ENCODE results near the gene CCDC24. TPM values are rescaled to one million over a fixed set of nuclear protein-coding genes. Genes with fewer than 3 reads are reported as not detected.

CCDC24 gene
- total RNA-seq, 2 donors from 2014 or later: 14.3 to 23.7 TPM

DNA sequence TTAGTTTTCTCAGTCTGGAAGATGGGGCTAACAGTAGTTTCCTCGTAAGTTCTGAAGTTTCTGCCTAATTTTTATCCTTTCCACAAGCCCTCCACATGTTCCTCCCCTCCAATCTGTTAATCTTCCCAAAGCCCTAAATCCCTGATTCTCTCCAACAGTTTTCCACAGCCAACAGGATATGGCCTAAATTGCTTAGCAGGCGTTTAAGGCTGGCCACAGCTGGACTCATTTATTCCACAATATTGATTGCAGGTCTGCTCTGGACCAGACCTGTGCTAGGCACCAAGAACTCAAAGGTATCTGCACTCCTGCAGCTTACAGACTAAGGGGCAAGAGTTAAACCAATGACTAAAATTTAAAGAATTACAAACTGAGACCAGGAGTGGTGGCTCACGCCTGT is 35.9 kb downstream of the CCDC24 start:
- Histone ChIP-seq H3K27me3 (replicated peaks; ENCODE audit: insufficient read depth) (no peaks in the 10 kb centered on the region), H3K4me1 (replicated peaks) (no peaks in the 10 kb centered on the region), H3K4me3 (no peak overlapping the region), H3K27ac (no peak overlapping the region), H3K9me3 (no peaks in the 10 kb centered on the region), H3K36me3 (no peaks in the 10 kb centered on the region)
- TF ChIP-seq, protein P1, sequence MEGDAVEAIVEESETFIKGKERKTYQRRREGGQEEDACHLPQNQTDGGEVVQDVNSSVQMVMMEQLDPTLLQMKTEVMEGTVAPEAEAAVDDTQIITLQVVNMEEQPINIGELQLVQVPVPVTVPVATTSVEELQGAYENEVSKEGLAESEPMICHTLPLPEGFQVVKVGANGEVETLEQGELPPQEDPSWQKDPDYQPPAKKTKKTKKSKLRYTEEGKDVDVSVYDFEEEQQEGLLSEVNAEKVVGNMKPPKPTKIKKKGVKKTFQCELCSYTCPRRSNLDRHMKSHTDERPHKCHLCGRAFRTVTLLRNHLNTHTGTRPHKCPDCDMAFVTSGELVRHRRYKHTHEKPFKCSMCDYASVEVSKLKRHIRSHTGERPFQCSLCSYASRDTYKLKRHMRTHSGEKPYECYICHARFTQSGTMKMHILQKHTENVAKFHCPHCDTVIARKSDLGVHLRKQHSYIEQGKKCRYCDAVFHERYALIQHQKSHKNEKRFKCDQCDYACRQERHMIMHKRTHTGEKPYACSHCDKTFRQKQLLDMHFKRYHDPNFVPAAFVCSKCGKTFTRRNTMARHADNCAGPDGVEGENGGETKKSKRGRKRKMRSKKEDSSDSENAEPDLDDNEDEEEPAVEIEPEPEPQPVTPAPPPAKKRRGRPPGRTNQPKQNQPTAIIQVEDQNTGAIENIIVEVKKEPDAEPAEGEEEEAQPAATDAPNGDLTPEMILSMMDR (IDR thresholded peaks at IDR 0.05): no peak
- no peak for TF ChIP-seq POLR2AphosphoS5 (IDR thresholded peaks at IDR 0.05)
- TF ChIP-seq POLR2A (IDR thresholded peaks at IDR 0.05): no peak
- intact Hi-C loops (cut with DNase I): no loop called here
- 94% methylated on average over 3 of the region's 3 CpGs for WGBS
- no peak for DNase-seq (ENCODE audit: low spot score)

DNA sequence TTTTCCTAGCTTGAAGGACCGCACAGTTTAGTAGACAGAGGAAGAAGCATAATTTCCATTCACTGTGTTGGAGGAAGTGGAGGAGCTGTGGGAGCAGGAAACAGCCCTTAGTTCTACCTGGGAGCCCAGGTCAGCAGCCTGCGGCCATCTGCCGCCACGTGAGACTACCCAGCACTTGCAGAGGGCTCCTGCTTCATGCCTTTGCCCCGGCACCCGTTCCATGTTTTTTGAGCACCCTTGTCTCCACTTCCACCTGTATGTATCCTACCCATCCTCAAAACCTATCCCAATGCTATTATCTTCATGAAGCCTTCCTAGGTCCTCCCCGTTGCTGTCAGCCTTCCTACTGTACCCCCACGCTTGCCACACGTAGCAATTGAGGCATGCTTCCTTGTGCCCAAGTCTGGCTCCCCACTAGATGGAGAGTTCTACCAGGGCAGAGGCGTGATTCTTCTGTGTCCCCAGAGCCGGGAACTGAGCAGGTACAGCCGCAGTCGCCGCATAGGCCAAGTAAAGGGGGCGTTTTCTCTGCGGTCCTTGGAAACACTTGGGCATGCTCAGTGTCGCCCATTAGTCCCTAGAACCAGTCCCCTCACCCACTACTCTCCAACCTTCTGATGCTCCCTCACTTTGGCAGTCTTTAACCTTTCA is 38.0 kb downstream of the CCDC24 start:
- no peaks in the 10 kb centered on the region for H3K4me1 ChIP-seq (replicated peaks)
- no peaks in the 10 kb centered on the region for H3K36me3 ChIP-seq
- WGBS: 27% methylated on average over 17 of the region's 17 CpGs
- intact Hi-C loops (cut with DNase I): no loop called here
- peak overlapping the region; percentile 87 to 88 for H3K27ac ChIP-seq
- no peaks in the 10 kb centered on the region for H3K27me3 ChIP-seq (replicated peaks; ENCODE audit: insufficient read depth)
- TF ChIP-seq POLR2A (IDR thresholded peaks at IDR 0.05) (no peak), POLR2AphosphoS5 (IDR thresholded peaks at IDR 0.05) (no peak)
- TF ChIP-seq, protein P1 (IDR thresholded peaks at IDR 0.05): no peak
- peak; percentile 15 for DNase-seq (ENCODE audit: low spot score)
- H3K9me3 ChIP-seq: no peaks in the 10 kb centered on the region
- H3K4me3 ChIP-seq: peak overlapping the region; percentile 67 to 80

DNA sequence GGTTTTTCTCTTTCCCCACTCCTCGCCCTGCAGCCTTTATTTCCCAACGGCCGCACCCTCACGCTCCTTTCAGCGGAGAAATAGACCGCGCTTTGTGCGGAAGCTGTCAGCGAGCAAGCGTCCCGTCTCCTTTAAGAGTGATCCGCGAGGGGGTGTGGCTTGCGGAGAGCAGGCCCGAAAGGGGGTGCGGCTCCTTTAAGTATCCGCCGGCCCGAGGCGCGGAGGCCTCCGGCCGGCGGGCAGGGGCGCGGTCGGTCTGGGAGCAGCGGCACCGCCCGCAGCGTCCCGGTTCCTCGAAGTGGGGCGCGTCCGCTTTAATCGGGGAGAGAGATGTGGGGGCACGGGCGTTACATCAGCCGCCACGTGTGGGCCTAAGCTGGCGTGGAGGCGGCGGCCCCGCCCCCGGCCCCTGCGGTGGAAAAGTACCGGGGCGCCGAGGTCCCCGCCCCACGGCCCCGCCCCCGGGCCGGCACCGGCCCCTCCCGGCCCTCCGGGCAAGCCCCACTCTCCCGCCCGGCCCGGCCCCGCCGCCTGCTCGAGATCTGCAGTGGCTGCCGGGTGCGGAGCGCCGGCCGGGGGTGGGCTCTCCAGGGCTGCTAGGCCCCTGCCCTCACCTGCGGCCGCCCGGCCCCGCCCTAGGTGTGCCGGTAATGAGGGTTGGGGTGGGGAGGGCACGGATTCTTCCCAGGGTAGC is 38.7 kb downstream of the CCDC24 start:
- peak; percentile 85 for DNase-seq (ENCODE audit: low spot score)
- intact Hi-C loops (cut with DNase I): no loop called here
- Histone ChIP-seq H3K4me3 (peak overlapping the region; percentile 67 to 80), H3K27ac (peak overlapping the region; percentile 87 to 88), H3K9me3 (no peaks in the 10 kb centered on the region), H3K36me3 (no peaks in the 10 kb centered on the region), H3K4me1 (replicated peaks) (no peaks in the 10 kb centered on the region), H3K27me3 (replicated peaks; ENCODE audit: insufficient read depth) (no peaks in the 10 kb centered on the region)
- peak; percentile 75 for TF ChIP-seq POLR2AphosphoS5 (IDR thresholded peaks at IDR 0.05)
- TF ChIP-seq, protein P1 (IDR thresholded peaks at IDR 0.05): peak in 2 of 4 experiments; percentile 6 to 15
- TF ChIP-seq POLR2A (IDR thresholded peaks at IDR 0.05): peak; percentile 59
- WGBS: under 1% methylated on average over 42 of the region's 75 CpGs

DNA sequence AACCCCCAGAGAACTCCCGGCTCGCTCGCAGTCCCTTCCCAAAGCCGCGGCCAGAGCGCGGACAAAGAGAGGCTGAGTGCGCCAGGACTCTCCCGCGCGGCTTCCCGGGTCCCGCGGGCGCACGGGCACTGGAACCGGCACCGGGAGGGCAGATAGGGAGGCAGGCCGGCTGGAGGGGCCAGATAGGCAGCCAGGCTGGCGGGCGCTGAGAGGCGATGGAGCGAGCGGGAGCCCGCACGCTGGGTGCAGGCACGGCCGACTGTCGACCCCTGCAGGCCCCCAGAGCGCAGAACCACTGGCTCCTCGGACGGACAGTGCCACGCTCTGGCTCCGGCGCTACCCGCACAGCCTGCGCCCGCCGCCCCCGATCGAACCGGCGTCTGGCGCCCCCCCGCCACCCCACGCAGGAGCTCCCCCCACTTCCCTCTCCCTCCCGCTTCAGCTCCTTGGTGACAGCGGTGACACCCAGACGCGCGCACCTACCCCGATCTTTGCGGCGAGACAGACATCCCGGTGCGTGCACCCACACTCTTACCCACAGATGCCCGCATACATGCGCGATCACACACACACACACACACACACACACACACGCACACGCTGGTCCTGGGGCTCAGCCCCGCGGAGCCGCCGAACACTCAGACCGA is 39.3 kb downstream of the CCDC24 start:
- Histone ChIP-seq H3K9me3 (no peaks in the 10 kb centered on the region), H3K4me1 (replicated peaks) (no peaks in the 10 kb centered on the region), H3K36me3 (no peaks in the 10 kb centered on the region), H3K4me3 (peak overlapping the region; percentile 67 to 80), H3K27me3 (replicated peaks; ENCODE audit: insufficient read depth) (no peaks in the 10 kb centered on the region), H3K27ac (peak overlapping the region; percentile 87 to 88)
- intact Hi-C loops (cut with DNase I): no loop called here
- TF ChIP-seq, protein P1 (IDR thresholded peaks at IDR 0.05): no peak
- TF ChIP-seq POLR2A (IDR thresholded peaks at IDR 0.05): peak; percentile 11
- 0% methylated on average over 28 of the region's 66 CpGs for WGBS
- no peak for DNase-seq (ENCODE audit: low spot score)
